Brain microvascular endothelial cell (primary cell): Measurements from ENCODE around the gene DHRS1.

ENCODE experiments used
- DNase-seq: peaks from one replicate; pipeline ENCODE4 v3.0.0-alpha.2; 2020
- H3K27ac ChIP-seq: fragments of 250-450 bp; sonication (Bioruptor Pico); 2 replicates; pipeline ENCODE4 v1.5.1; 2020; ENCODE audit warnings: mild to moderate bottlenecking, moderate library complexity
- H3K27me3 ChIP-seq: fragments of 250-450 bp; sonication (Bioruptor Pico); replicated peaks from 2 replicates; pipeline ENCODE4 v1.5.1; 2020; ENCODE audit warnings: mild to moderate bottlenecking
- H3K36me3 ChIP-seq: fragments of 250-450 bp; sonication (Bioruptor Pico); replicated peaks from 2 replicates; pipeline ENCODE4 v1.5.1; 2020; ENCODE audit warnings: mild to moderate bottlenecking
- H3K4me3 ChIP-seq: 2 replicates; pipeline ENCODE4 v1.5.1; 2011; ENCODE audit warnings: low read depth, mild to moderate bottlenecking, control low read depth, low read length, moderate library complexity
- in situ Hi-C: cut with HindIII; loops from 2 replicates; pipeline ENCODE4 v1.10.0; 2017; ENCODE audit warnings: low sequenced_read_pairs, low pct_ligation_motif_present
- TF ChIP-seq, protein P1 (sequence below): IDR thresholded peaks from 2 replicates; pipeline ENCODE4 v1.5.1; 2011; ENCODE audit warnings: low read depth, mild to moderate bottlenecking, moderate library complexity, low read length, control low read depth, inconsistent platforms; ENCODE audit errors: missing control alignments

The DHRS1 gene

DNA sequence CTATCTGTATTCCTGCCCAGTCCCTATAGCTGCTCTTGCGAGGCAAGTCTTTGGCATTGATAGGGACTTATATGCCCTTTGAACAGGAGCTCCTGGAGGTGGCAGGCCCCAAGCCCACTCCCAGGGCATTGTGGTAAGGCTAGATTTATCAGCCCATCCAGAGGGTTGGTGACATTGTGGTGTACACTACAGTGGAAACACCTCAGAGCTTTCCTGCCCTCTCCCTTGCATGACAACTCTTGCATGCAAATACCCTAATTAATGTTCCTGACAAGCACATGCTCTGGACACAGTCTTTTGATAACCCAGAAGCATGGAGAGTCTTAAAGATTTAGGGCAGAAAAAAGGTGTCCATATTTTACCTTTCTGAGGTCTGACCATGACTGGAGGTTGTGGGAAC is 41.0 kb upstream of the DHRS1 start:
- no peaks in the 10 kb centered on the region for H3K36me3 ChIP-seq
- TF ChIP-seq, protein P1, sequence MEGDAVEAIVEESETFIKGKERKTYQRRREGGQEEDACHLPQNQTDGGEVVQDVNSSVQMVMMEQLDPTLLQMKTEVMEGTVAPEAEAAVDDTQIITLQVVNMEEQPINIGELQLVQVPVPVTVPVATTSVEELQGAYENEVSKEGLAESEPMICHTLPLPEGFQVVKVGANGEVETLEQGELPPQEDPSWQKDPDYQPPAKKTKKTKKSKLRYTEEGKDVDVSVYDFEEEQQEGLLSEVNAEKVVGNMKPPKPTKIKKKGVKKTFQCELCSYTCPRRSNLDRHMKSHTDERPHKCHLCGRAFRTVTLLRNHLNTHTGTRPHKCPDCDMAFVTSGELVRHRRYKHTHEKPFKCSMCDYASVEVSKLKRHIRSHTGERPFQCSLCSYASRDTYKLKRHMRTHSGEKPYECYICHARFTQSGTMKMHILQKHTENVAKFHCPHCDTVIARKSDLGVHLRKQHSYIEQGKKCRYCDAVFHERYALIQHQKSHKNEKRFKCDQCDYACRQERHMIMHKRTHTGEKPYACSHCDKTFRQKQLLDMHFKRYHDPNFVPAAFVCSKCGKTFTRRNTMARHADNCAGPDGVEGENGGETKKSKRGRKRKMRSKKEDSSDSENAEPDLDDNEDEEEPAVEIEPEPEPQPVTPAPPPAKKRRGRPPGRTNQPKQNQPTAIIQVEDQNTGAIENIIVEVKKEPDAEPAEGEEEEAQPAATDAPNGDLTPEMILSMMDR, result no peak
- peaks cover 11% of the 10 kb centered on the region for H3K27me3 ChIP-seq
- H3K4me3 ChIP-seq, result no peak overlapping the region
- in situ Hi-C loops, result no loop called here
- DNase-seq, result no peak
- no peak overlapping the region for H3K27ac ChIP-seq

- Histone ChIP-seq H3K4me3 (peak within 1 kb of the TSS; percentile 22), H3K27ac (no peak within 1 kb of the TSS), H3K36me3 (no peaks in the 10 kb centered on the region), H3K27me3 (peaks cover 11% of the 10 kb centered on the region)
- in situ Hi-C loops, result loop anchor here (10.0 kb wide), 1 partner anchor 95 kb away; no protein-coding TSS in a partner anchor
- DNase-seq, result no peak
- TF ChIP-seq, protein P1, result no peak
Measured at GRCh38 chr14:24339284-24340151, 39.9 kb upstream of the DHRS1 start, which contains the start of gene RIPK3. Gene RIPK3, minus strand, starts transcription at chr14:24339991. Its CDS starts 165 bp downstream, at chr14:24339826.

DNA sequence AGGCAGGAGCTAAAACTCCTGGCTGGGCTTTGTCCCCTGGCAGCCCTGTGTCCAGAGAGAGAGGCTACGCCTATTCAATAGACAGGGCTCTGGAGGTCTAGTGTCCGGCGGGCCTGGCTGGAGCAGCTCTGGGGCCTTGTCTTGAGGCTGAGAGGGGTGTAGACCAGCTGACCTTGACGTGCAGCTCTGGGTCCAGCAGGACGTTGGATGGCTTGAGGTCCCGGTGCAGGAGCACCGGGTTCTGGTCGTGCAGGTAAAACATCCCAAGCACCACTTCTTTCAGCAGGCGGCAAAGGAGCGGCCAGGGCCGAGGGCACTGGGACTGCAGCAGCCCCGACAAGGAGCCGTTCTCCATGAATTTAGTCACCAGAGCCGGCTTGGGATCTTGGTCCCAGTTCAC is 39.3 kb upstream of the DHRS1 start:
- no peak for DNase-seq
- H3K27me3 ChIP-seq, result peaks cover 11% of the 10 kb centered on the region
- TF ChIP-seq, protein P1, result no peak
- in situ Hi-C loops, result loop anchor here (10.0 kb wide), 1 partner anchor 96 kb away; no protein-coding TSS in a partner anchor
- no peaks in the 10 kb centered on the region for H3K36me3 ChIP-seq
- H3K4me3 ChIP-seq, result no peak overlapping the region
- no peak overlapping the region for H3K27ac ChIP-seq

DNA sequence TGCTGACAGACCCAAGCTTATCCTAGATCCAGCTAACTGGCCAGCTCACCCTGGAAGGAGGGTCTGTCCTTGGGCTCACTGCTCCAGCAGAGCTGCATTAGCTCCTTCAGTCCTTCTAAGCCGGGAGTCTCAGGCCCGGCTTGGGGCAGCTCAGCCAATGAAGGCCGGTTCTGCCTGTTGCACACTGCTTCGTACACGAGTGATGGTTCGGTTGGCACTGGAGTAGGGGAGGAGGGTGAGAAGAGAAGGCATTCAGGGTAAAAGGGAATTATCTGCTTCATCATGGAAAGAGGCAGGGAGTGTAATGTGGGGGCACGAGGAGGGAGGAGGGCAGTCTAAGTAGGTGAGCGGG is 38.2 kb upstream of the DHRS1 start:
- in situ Hi-C loops, result loop anchor here (10.0 kb wide), 1 partner anchor 97 kb away; no protein-coding TSS in a partner anchor
- Histone ChIP-seq H3K27me3 (peaks cover 11% of the 10 kb centered on the region), H3K27ac (no peak overlapping the region), H3K36me3 (no peaks in the 10 kb centered on the region), H3K4me3 (no peak overlapping the region)
- no peak for DNase-seq
- TF ChIP-seq, protein P1, result no peak

DNA sequence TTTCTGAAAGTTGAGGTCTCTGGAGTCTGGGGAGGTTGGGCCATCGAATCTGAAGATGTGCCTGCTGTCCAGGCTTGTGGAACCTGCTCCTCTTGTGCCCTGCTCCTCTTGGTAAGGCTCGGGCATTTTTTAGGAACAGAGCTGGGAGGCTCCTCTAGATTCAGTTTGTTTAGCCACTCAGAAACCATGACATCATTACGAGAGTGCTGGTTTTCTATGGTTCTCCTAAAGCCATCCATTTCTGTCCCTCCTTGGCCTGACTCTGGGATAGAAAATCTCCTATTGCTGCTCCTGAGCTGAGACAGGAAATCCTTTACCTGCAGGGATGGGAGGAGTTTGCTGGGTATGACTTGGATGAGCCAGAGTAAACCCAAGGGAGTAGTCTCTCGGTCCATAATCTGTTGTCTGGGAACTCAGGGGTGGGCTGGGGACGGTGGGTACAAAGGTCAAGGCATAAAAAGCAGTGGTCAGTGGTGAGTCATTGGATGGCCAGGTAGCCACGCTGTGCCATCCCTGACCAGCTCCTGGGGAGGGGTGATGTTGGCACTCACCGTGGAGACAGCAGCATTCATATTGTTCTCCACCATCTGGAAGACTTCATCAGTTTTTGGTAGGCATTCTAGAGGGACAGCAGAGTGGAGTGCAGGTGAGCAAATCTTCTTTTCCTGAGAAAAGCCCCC is 37.7 kb upstream of the DHRS1 start:
- DNase-seq, result no peak
- TF ChIP-seq, protein P1, result no peak
- in situ Hi-C loops, result loop anchor here (10.0 kb wide), 1 partner anchor 98 kb away; no protein-coding TSS in a partner anchor
- Histone ChIP-seq H3K27ac (no peak overlapping the region), H3K36me3 (no peaks in the 10 kb centered on the region), H3K27me3 (peaks cover 11% of the 10 kb centered on the region), H3K4me3 (no peak overlapping the region)
